Measurements from ENCODE around the gene ST8SIA4. TPM values are rescaled to one million over a fixed set of nuclear protein-coding genes. Genes with fewer than 3 reads are reported as not detected.

ST8SIA4 gene
- total RNA-seq, 1 experiment from 2014 or later, result not detected

DNA sequence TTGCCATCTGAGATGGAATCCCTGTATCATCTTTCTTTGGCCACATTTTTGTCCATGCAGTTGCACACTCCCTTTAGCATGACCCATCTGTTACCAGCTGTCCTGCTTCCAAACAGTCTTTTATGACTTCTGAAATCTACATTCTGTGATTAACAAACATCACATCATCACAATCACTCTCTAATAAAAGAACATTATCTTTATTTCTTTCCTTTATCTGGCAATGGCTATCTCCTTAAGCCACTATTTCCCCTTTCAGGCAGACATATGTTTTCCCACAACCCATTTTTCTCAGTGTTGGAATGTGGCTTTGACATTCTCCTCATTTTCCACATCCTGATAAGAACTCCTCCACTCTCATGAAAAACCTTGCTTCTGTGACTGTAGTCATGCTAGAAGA, 141.0 kb downstream of the ST8SIA4 start:
- Mint-ChIP-seq H3K27ac (no peak overlapping the region), H3K4me3 (no peak overlapping the region), H3K9me3 (no peaks in the 10 kb centered on the region), H3K4me1 (peaks cover 16 to 19% of the 10 kb centered on the region in 2 experiments), H3K36me3 (ENCODE audit: insufficient read depth in 1 of 3, low read depth in 3 of 3) (no peaks in the 10 kb centered on the region), H3K27me3 (ENCODE audit: low read depth) (peaks cover 11% of the 10 kb centered on the region)
- no peak overlapping the region for H4K91ac ChIP-seq (ENCODE audit: insufficient read length, low read depth, low read length)
- H4K5ac ChIP-seq (ENCODE audit: insufficient read length, low read depth, low read length), result no peak overlapping the region
- H3K23me2 ChIP-seq (ENCODE audit: insufficient read length, low read depth, low read length, poor library complexity, severe bottlenecking), result no peaks in the 10 kb centered on the region
- H3K14ac ChIP-seq (ENCODE audit: insufficient read depth, low read length), result no peak overlapping the region
- no peak overlapping the region for H3K27ac ChIP-seq (ENCODE audit: insufficient read length, low read depth, low read length)
- H3K27me3 ChIP-seq (ENCODE audit: insufficient read depth, low read length), result peaks cover 5% of the 10 kb centered on the region; the same call in 1 of the 2 replicates
- no peak overlapping the region for H3K9ac ChIP-seq (ENCODE audit: extremely low read depth, insufficient read length, low read length)
- no peak overlapping the region for H2BK15ac ChIP-seq (ENCODE audit: low read depth, low read length)
- H2AFZ ChIP-seq (ENCODE audit: low read length), result no peak overlapping the region
- no peaks in the 10 kb centered on the region for H3K9me3 ChIP-seq (ENCODE audit: control insufficient read depth, low read depth, low read length)
- H3K4me1 ChIP-seq (ENCODE audit: insufficient read depth, low read length), result no peaks in the 10 kb centered on the region; the same call in 1 of the 2 replicates
- TF ChIP-seq, protein P1, sequence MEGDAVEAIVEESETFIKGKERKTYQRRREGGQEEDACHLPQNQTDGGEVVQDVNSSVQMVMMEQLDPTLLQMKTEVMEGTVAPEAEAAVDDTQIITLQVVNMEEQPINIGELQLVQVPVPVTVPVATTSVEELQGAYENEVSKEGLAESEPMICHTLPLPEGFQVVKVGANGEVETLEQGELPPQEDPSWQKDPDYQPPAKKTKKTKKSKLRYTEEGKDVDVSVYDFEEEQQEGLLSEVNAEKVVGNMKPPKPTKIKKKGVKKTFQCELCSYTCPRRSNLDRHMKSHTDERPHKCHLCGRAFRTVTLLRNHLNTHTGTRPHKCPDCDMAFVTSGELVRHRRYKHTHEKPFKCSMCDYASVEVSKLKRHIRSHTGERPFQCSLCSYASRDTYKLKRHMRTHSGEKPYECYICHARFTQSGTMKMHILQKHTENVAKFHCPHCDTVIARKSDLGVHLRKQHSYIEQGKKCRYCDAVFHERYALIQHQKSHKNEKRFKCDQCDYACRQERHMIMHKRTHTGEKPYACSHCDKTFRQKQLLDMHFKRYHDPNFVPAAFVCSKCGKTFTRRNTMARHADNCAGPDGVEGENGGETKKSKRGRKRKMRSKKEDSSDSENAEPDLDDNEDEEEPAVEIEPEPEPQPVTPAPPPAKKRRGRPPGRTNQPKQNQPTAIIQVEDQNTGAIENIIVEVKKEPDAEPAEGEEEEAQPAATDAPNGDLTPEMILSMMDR (conservative IDR thresholded peaks at IDR 0.05), result no peak
- H2BK20ac ChIP-seq (ENCODE audit: low read depth, low read length, poor library complexity, severe bottlenecking), result no peak overlapping the region
- no peak overlapping the region for H4K8ac ChIP-seq (replicated peaks; ENCODE audit: insufficient read length, low read depth, low read length)
- H3K4me2 ChIP-seq (ENCODE audit: insufficient read depth, insufficient read length, low read length), result no peak overlapping the region
- DNase-seq, result no peak
- H3K18ac ChIP-seq (ENCODE audit: insufficient read length, low read depth, low read length), result no peak overlapping the region
- H4K20me1 ChIP-seq (ENCODE audit: control insufficient read depth, insufficient read depth, insufficient read length), result no peaks in the 10 kb centered on the region
- H2BK5ac ChIP-seq (ENCODE audit: insufficient read length, low read length), result no peak overlapping the region
- H2BK120ac ChIP-seq (ENCODE audit: low read depth, low read length, poor library complexity, severe bottlenecking), result no peak overlapping the region
- H3K79me1 ChIP-seq (ENCODE audit: insufficient read depth, low read depth, low read length, poor library complexity, severe bottlenecking), result no peaks in the 10 kb centered on the region
- H3T11ph ChIP-seq (ENCODE audit: low read length), result no peak overlapping the region
- H2BK12ac ChIP-seq (ENCODE audit: insufficient read length, low read depth, low read length), result no peak overlapping the region
- H3K56ac ChIP-seq (ENCODE audit: insufficient read length, low read depth, low read length), result no peak overlapping the region
- no peak overlapping the region for H3K4ac ChIP-seq (ENCODE audit: low read depth, low read length)
- H3K23ac ChIP-seq (ENCODE audit: insufficient read length, low read depth, low read length), result no peak overlapping the region
- no peak overlapping the region for H2AK5ac ChIP-seq (ENCODE audit: insufficient read length, low read length)
- no peaks in the 10 kb centered on the region for H3K79me2 ChIP-seq (ENCODE audit: insufficient read depth, low read length)
